Muscle of back (tissue), 11 donors: ENCODE measurements around the gene RFC1. TPM values are rescaled to one million over a fixed set of nuclear protein-coding genes. Genes with fewer than 3 reads are reported as not detected.
"Not testable (repeated sequence)": the region's sequence is repeated elsewhere in the genome, so short reads cannot be mapped to it uniquely, and the experiment has no call there.

Source experiments
- DNase-seq, 3 donors: peaks; one replicate each; pipeline versions ENCODE4 v3.0.0 to v3.0.0-alpha.2; 2013
- polyA plus RNA-seq, 10 donors: library from polyadenylated mRNA; unstranded; fragments of 120-200 nt; gene quantifications; one replicate each; pipeline ENCODE4 v1.2.1, GENCODE V29; 2013; ENCODE audit not compliant: insufficient read length in 10 of 10

Gene RFC1
- polyA plus RNA-seq, 10 donors, result 24.1 to 42.5 (median 34.4) TPM

DNA sequence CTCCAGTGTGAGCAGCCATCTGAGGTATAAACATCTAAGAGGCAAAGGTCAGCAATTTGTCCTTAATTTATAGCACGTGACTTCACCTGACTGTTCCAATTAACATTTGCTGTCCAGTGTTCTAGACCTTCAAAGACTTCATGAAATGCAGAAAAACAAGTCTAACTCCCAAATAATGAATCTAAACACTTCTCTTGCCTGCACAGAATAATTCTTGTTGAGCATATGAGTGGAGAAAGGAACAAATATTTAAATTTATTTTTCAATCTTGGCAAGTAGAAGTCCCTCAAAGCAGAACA, 12.0 kb downstream of the RFC1 start:
- no peak for DNase-seq

DNA sequence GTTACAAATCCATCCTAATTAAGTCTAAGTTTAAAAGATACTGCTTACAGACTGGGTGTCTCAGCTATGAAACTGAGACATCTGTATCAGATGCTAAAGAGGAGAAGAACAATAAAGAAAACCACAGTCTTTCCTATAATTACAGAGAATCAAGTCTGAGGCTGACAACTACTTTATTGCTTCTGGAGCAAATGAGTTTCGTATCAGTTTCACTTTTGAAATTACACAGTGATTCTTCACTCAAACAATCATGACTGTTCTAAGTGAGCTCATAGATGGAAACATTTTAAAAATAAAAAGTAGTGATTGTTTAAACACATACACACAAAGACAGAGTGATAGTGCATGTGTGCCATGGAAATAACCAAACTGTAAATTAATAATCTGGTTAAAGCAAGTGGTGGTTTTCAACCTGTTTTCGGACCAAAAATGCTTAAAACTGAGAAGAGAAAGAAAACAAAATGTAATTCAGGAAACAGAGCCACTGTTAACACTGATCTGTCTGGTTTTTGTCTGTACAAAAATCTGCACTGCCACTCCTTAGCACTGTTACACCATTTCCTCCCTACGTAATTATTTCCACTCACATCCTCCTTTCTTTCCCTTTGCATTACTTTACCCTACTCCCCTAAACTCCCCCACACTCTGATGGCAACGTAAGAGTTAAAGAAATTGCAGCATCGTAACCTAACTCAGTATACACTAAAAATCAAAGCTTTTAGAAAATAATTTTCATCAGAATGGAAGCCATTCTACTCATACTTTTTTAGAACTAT, 12.5 kb downstream of the RFC1 start:
- peak; percentile 25 to 70 (median 40) for DNase-seq

- not testable (repeated sequence) for DNase-seq
These were observed 13.0 kb downstream of the RFC1 start for GRCh38 chr4:39353149-39353477.

DNA sequence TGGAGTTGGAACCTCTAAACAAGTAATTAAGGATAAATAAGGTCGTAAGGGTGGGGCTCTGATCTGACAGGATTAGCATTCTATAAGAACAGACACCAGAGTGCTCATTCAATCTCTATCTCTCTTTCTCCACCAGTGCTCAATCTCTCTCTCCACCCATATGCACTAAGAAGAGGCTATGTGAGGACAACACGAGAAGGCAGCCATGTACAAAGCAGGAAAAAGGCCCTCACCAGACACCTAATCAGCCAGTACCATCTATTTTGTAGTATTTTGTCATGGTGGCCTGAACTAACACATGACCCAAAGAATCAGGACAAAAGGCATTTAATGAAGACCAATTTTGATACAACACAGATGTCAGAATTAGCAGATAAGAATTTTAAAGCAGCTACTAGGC, 16.8 kb downstream of the RFC1 start:
- DNase-seq, result no peak

- DNase-seq, result peak in 1 of 3 donors; percentile 52
These were observed 17.5 kb downstream of the RFC1 start for GRCh38 chr4:39348371-39349315.

- no peak for DNase-seq
These were observed 19.2 kb downstream of the RFC1 start for GRCh38 chr4:39346856-39347519.

- DNase-seq, result no peak
These were observed 23.4 kb downstream of the RFC1 start for GRCh38 chr4:39342731-39343130.

DNA sequence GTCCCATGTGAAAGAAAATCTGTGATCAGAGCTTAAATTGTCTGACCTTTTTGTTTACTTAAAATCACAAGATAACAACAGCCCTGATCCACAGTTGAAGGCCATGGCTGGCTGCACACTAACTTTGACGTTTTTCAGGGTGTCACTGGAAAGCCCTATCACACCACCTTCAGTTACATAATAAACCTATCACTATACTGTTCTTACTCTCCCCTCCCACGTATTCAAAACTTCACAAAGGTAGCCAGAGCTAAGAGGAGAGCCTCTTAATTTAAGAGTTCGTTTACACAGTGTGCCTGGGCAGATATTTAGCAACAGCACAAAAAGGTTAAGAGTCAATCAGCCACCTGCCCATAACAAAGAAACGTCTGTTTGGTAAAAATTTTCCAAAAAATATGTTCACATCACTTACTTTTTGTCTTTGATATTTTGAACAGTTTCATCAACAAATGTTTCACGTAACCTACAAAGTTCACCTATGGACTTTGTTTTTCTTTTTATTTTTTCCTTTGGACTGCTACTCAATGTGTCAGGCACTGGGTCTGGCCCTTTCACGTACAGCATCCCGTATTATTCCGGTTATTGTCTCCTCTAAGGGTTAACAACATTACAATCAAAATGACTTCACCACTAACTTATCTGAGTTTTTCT, 25.0 kb downstream of the RFC1 start:
- no peak for DNase-seq

GRCh38 chr4:39339968-39340367, 26.2 kb downstream of the RFC1 start:
- no peak for DNase-seq

- no peak for DNase-seq
These were observed 28.3 kb downstream of the RFC1 start for GRCh38 chr4:39337841-39338240.

DNA sequence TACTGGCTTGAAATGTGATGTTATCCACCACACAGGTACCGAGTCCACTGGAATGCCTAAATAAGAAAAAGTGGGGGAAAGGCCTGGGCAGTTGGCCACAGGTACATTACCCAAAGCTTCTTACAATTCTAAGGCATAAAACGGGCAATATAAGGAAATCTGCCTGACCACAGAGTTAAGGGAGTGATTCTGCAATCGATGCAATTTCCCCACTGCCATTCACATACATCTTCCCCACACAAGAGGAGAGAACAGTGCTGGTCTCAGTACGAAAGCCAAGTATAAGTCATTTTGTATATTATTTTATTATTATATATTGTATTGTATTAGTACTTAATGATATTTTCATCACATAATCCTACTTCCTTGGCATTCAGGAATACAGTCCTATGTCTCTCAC, 30.6 kb downstream of the RFC1 start:
- DNase-seq, result no peak

DNA sequence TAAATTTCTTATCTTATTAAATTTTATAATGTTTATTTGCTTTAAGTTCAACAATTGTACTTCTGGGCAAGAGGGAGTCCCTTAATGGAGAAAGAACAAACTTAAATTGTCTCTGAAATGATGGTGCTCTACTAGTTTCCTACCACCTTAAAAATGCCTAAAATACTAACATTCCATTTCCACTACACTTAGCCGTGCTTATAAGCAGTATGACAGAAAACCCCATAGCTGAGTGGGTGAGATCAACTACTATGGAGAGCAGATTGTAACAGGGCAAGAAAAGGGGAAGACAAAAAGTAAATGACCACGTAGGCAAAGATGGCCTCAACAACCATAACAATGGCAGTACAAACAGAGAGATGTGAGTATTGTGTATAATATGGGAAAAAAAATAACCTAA, 35.0 kb downstream of the RFC1 start:
- no peak for DNase-seq

DNA sequence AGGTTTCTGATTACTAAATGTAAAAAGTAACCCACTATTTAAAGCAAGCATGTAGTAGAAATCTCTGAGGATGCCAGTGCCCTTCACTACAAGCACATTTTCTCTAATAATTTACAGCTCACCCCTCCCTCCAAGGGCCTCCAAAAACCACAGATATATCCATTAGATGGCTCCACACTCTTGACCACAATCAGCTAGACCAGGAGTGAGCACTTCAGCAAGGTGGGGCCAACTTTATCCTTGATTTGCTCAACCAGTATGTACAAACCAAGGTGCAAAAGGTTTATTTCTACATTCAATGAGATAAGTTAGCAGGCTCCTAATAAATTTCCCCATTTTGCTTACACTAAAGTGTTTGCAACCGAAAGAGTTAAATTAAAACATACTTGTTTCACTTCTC, 35.8 kb downstream of the RFC1 start:
- no peak for DNase-seq

DNA sequence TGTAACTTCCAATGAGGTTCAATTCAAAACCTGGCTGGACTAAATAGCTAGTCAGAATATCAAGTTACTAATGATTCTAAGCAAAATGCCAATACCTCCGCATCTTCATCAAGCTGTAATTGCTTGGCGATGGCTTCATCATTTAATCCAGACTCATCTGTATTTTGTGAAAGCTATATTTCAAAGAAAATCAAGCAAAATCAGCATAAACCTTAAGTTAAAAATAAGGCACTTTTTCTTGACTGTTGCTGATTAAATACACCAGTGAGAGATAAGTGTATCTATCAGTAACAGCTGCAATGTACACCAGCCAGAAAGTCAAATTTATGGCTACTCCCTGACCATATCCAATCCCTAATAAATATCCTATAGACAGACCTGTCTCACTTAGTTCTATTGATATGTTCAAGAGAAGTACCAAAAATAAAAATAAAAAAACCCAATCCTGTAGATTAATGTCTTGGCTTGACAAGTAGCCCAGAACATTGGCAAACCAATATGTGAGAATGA, 39.6 kb downstream of the RFC1 start:
- no peak for DNase-seq

DNA sequence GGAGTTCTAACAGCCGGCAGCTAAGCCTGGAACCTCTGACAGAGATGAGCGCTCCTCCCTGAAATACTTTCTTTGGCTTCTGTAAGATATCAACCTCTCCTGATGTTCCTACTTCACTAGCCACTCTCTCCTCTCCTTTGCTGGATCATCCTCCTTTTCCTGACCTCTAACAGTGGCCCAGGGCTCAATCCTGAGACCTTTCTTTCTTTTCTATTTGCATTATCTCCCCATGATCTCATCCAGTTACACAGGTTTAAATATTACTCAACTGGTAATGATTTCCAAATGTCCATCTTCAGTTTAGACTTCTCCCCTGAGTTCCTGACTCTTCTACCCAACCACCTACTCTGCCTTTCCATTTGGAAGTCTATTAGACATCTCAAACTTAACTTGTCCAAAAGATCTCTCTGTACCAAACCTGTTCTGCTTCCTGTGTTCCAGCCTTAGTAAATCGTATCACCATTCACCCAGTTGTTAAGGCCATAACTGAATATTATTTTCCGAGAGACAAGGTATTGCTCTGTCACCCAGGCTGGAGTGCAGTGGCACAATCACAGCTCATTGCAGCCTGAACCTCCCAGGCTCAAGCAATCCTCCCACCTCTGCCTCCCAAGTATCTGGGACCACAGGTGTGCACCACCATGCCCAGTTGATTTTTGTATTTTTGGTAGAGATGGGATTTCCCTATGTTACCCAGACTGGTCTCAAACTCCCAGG, 41.1 kb downstream of the RFC1 start:
- DNase-seq, result no peak

DNA sequence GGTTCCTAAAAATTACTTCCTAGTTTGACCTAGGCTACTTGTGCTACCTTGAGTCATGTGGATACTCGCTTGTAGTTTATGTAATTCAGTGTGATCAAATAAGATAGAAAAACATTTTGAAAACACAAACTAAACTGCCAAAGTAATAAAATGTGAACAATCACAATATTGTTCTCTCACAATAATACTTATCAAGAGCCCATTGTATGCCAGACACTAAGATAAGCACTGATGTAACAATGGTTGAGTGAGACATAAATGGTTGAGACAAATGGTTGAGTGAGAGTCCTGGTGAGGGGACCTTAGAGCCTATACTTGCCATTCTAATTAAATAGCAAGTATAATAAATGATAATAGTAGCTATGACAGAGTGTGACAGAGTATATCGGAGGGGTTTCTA, 41.7 kb downstream of the RFC1 start:
- DNase-seq, result no peak

GRCh38 chr4:39323821-39324220, 42.3 kb downstream of the RFC1 start:
- DNase-seq, result no peak

DNA sequence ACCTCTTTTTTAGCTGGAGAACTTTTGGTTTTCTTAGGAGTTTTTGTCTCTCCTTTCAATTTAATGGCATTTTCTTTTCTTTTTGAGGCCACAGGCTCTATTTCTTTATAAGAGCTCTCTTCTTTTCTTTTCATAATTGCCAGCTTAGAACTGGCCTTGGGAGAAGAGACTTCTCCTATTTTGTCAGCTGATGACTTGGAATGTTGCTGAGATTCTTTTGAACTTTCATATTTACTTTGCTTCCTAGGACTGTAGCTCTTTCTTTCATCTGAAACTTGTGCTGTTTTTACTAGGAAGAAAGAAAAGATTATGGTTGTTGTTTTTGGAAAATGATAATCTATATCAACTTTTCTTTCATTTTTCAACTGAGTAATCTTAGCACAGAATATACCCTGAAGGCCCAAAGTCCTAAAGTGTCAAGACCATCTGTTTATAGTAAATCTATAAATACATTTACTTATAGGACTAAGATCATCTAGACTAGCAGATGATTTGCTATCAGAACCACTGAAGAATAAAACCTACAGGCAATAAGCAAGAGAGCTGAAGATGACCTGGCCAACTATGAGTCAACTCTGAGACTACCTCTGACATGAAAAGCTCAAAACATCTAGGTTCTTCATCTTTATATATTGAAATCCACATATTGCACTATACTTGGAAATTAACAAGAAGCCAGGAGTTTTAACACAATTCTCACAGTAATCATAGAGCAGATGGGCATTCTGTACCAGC, 45.6 kb downstream of the RFC1 start:
- no peak for DNase-seq

DNA sequence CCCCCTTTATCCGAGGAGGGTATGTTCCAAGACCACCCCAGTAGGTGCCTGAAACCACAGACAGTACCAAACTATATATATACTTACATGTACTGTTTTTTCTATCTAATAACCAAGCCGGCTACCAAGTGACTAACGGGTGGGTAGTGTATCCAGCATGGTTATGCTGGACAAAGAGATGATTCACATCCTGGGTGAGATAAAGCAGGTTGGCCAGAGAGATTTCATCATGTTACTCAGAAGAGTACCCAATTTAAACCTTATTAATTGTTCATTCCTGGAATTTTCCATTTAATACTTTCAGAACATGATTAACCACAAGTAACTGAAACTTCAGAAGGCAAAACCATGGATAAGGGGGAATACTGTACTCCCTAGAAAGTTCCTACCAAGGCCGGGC, 46.5 kb downstream of the RFC1 start:
- peak in 1 of 3 donors; percentile 20 for DNase-seq

GRCh38 chr4:39312816-39313215, 53.3 kb downstream of the RFC1 start:
- DNase-seq, result peak in 1 of 3 donors; percentile 39

- peak; percentile 41 to 77 (median 71) for DNase-seq
These were observed 57.6 kb downstream of the RFC1 start for GRCh38 chr4:39308611-39309010.
